H1 (cell line): ENCODE measurements around the gene MST1R. TPM values are rescaled to one million over a fixed set of nuclear protein-coding genes. Genes with fewer than 3 reads are reported as not detected.

Source experiments
- CTCF ChIA-PET: fragments of 300-600 bp; sonication (Branson Sonifier 250); formaldehyde crosslinking; loops from one replicate; lab custom pipeline; 2021; ENCODE audit not compliant: partially characterized antibody; lab: Charles Lee
- POLR2A ChIA-PET: fragments of 300-600 bp; sonication (Branson Sonifier 250); formaldehyde crosslinking; loops from one replicate; lab custom pipeline; 2021; ENCODE audit warnings: inconsistent platforms; ENCODE audit not compliant: partially characterized antibody; lab: Charles Lee
- DNase-seq, 2 experiments: peaks; one replicate each; pipeline versions ENCODE4 v3.0.0 to v3.0.0-alpha.2; 2010 to 2022; ENCODE audit warnings: low spot score in 2 of 2, low read depth in 1 of 2, mixed read lengths in 1 of 2
- FAIRE-seq: peaks from 2 replicates; lab custom pipeline; 2011; peaks lifted over from hg19 to GRCh38; lab: Jason Lieb, UNC
- H2AFZ ChIP-seq: 2 replicates; pipeline ENCODE4 v1.8.1; 2012; ENCODE audit warnings: low read length, inconsistent platforms
- H2AK5ac ChIP-seq: 2 replicates; pipeline ENCODE4 v1.6.1; 2013; ENCODE audit warnings: low read depth, low read length
- H2BK120ac ChIP-seq: replicated peaks from 2 replicates; pipeline ENCODE3; 2013; ENCODE audit warnings: low read depth, low read length, inconsistent platforms
- H2BK12ac ChIP-seq: 2 replicates; pipeline ENCODE4 v1.6.1; 2013; ENCODE audit warnings: low read depth, low read length
- H2BK15ac ChIP-seq: 2 replicates; pipeline ENCODE4 v1.6.1; 2013; ENCODE audit warnings: low read length
- H2BK20ac ChIP-seq: 2 replicates; pipeline ENCODE4 v1.6.1; 2013; ENCODE audit warnings: low read length
- H2BK5ac ChIP-seq: 2 replicates; pipeline ENCODE4 v1.6.1; 2013; ENCODE audit warnings: low read depth, low read length
- H3K14ac ChIP-seq: 2 replicates; pipeline ENCODE4 v1.6.1; 2013; ENCODE audit warnings: inconsistent platforms; ENCODE audit not compliant: insufficient read length
- H3K18ac ChIP-seq: 2 replicates; pipeline ENCODE4 v1.6.1; 2013; ENCODE audit warnings: low read length; ENCODE audit errors: extremely low read depth
- H3K23ac ChIP-seq: 2 replicates; pipeline ENCODE4 v1.6.1; 2013; ENCODE audit warnings: inconsistent platforms; ENCODE audit not compliant: insufficient read length
- H3K23me2 ChIP-seq: 2 replicates; pipeline ENCODE4 v1.6.1; 2013; ENCODE audit warnings: low read depth, low read length
- H3K27ac ChIP-seq: 2 replicates; pipeline ENCODE4 v1.6.1; 2011; ENCODE audit warnings: low read depth, low read length, inconsistent platforms
- H3K27me3 ChIP-seq, 4 experiments: replicated peaks in 1 of 4; 1 replicate in 1 of 4; 2 replicates in 3 of 4; pipeline versions ENCODE4 v1.6.1 to v1.8.1; 2011 to 2013; ENCODE audit warnings: low read length in 3 of 4, mild to moderate bottlenecking in 3 of 4, inconsistent platforms in 2 of 4, mixed read lengths in 2 of 4, moderate library complexity in 1 of 4; ENCODE audit not compliant: control insufficient read depth in 3 of 4, insufficient read depth in 3 of 4; ENCODE audit errors: extremely low read depth in 1 of 4
- H3K36me3 ChIP-seq, 4 experiments: 2 replicates each; pipeline versions ENCODE4 v1.6.1 to v1.8.1; 2011 to 2013; ENCODE audit warnings: mild to moderate bottlenecking in 4 of 4, low read length in 3 of 4, moderate library complexity in 2 of 4, control low read depth in 1 of 4, inconsistent platforms in 1 of 4; ENCODE audit not compliant: insufficient read depth in 4 of 4, control insufficient read depth in 2 of 4
- H3K4ac ChIP-seq: replicated peaks from 2 replicates; pipeline ENCODE3; 2013; ENCODE audit warnings: low read length, low read depth, mixed read lengths, inconsistent platforms; ENCODE audit not compliant: insufficient read length
- H3K4me1 ChIP-seq, 4 experiments: replicated peaks in 1 of 4; 1 replicate in 1 of 4; 2 replicates in 3 of 4; pipeline versions ENCODE4 v1.6.1 to v1.8.1; 2011 to 2013; ENCODE audit warnings: low read length in 3 of 4, inconsistent platforms in 2 of 4, mixed read lengths in 1 of 4; ENCODE audit not compliant: insufficient read depth in 4 of 4, control insufficient read depth in 3 of 4
- H3K4me2 ChIP-seq, 2 experiments: 2 replicates each; pipeline versions ENCODE4 v1.6.1 to v1.8.1; 2011 to 2013; ENCODE audit warnings: low read depth in 2 of 2, low read length in 2 of 2, control low read depth in 1 of 2, inconsistent platforms in 1 of 2, mild to moderate bottlenecking in 1 of 2; ENCODE audit not compliant: insufficient read depth in 1 of 2
- H3K4me3 ChIP-seq, 4 experiments: fragments of 200-600, 300-600 bp in 1 of 4; sonication (generic), shearing (Covaris generic), sonication (Bioruptor Twin) in 1 of 4; 2 replicates each; pipeline versions ENCODE4 v1.5.1 to v1.8.1; 2011 to 2016; ENCODE audit warnings: low read length in 4 of 4, low read depth in 3 of 4, control low read depth in 2 of 4, inconsistent platforms in 2 of 4, mild to moderate bottlenecking in 2 of 4, mixed read lengths in 1 of 4, moderate library complexity in 1 of 4; ENCODE audit not compliant: insufficient read depth in 2 of 4; ENCODE audit errors: extremely low read depth in 1 of 4
- H3K56ac ChIP-seq: replicated peaks from 2 replicates; pipeline ENCODE3; 2013; ENCODE audit warnings: low read depth, mild to moderate bottlenecking, mixed read lengths, low read length, inconsistent platforms; ENCODE audit not compliant: insufficient read length
- H3K79me1 ChIP-seq: 2 replicates; pipeline ENCODE4 v1.6.1; 2013; ENCODE audit warnings: low read depth, low read length, control low read depth
- H3K79me2 ChIP-seq, 2 experiments: 2 replicates each; pipeline versions ENCODE4 v1.6.1 to v1.8.1; 2012 to 2013; ENCODE audit warnings: low read length in 2 of 2, mild to moderate bottlenecking in 2 of 2, inconsistent platforms in 1 of 2; ENCODE audit not compliant: insufficient read depth in 2 of 2, control insufficient read depth in 1 of 2
- H3K9ac ChIP-seq, 4 experiments: replicated peaks in 1 of 4; 1 replicate in 1 of 4; 2 replicates in 3 of 4; pipeline versions ENCODE4 v1.6.1 to v1.8.1; 2011 to 2013; ENCODE audit warnings: low read depth in 3 of 4, low read length in 3 of 4, control low read depth in 2 of 4, mild to moderate bottlenecking in 2 of 4, moderate library complexity in 2 of 4, inconsistent platforms in 1 of 4; ENCODE audit errors: extremely low read depth in 1 of 4
- H3K9me3 ChIP-seq, 2 experiments: 2 replicates each; pipeline versions ENCODE4 v1.6.1 to v1.8.1; 2012 to 2013; ENCODE audit warnings: mild to moderate bottlenecking in 2 of 2, moderate library complexity in 2 of 2, control low read depth in 1 of 2, inconsistent platforms in 1 of 2, low read depth in 1 of 2, low read length in 1 of 2, mixed read lengths in 1 of 2; ENCODE audit not compliant: insufficient read depth in 2 of 2
- H4K20me1 ChIP-seq, 2 experiments: replicated peaks in 1 of 2; 2 replicates each; pipeline versions ENCODE3 to v1.8.1; 2011 to 2013; ENCODE audit warnings: inconsistent platforms in 2 of 2, low read length in 2 of 2, mild to moderate bottlenecking in 1 of 2; ENCODE audit not compliant: insufficient read depth in 2 of 2, control insufficient read depth in 1 of 2
- H4K5ac ChIP-seq: 2 replicates; pipeline ENCODE4 v1.6.1; 2013; ENCODE audit warnings: low read length, low read depth, mixed read lengths, inconsistent platforms; ENCODE audit not compliant: insufficient read length
- H4K8ac ChIP-seq: 2 replicates; pipeline ENCODE4 v1.8.0; 2013; ENCODE audit warnings: mild to moderate bottlenecking, moderate library complexity, low read length, inconsistent platforms; ENCODE audit not compliant: insufficient read depth; ENCODE audit errors: extremely low read depth
- H4K91ac ChIP-seq: replicated peaks from 2 replicates; pipeline ENCODE3; 2013; ENCODE audit warnings: low read length, mixed read lengths, inconsistent platforms; ENCODE audit not compliant: insufficient read length
- CHD2 ChIP-seq: IDR thresholded peaks from 2 replicates; pipeline ENCODE4 v1.6.1; 2012; ENCODE audit warnings: low read length, improper control_type of control experiment
- KDM1A ChIP-seq: fragments of 200-600, 300-600 bp; sonication (generic); IDR thresholded peaks from 2 replicates; pipeline ENCODE4 v1.7.1; 2016; ENCODE audit warnings: mild to moderate bottlenecking, low read length, borderline replicate concordance
- WGBS, 2 experiments: shearing (Covaris generic) in 1 of 2; methylation state at CpG; one replicate each; pipeline versions ENCODE4 v1.1.6 to v1.1.7; 2013 to 2015; ENCODE audit warnings: low lambda C conversion rate in 2 of 2, mixed read lengths in 2 of 2, inconsistent platforms in 1 of 2, low coverage in 1 of 2, missing lambda C conversion rate in 1 of 2; ENCODE audit not compliant: insufficient replicate concordance in 2 of 2, insufficient coverage in 1 of 2, insufficient read length in 1 of 2; ENCODE audit errors: extremely low coverage in 1 of 2, missing lambda C conversion rate in 1 of 2; 5-methylcytosine and 5-hydroxymethylcytosine counted together
- polyA plus RNA-seq, 7 experiments: library from polyadenylated mRNA; depleted of rRNA in 3 of 7; stranded (reverse) in 5 of 7; unstranded in 2 of 7; fragments of >200 nt in 5 of 7; fragments of 200-250 nt in 2 of 7; gene quantifications; 1 replicate in 5 of 7; 2 replicates in 1 of 7; 4 replicates in 1 of 7; pipeline versions ENCODE4 v1.2.1 to v1.2.3, GENCODE V29; 2011 to 2013; ENCODE audit warnings: missing spikeins in 2 of 7, mixed read lengths in 2 of 7
- total RNA-seq: library from RNA; stranded (reverse); fragmentation: NEBNext Ultra II Directional; extraction: Animal tissue kit (Norgen Biotek cat#: 25700); gene quantifications from 2 replicates; pipeline ENCODE4 v1.2.1, GENCODE V29; 2021

The MST1R gene
- total and polyA plus RNA-seq, 2 of the 8 experiments (the other 6 are each of a cell fraction or from before 2014, with no cell fraction given): 4.8 to 7.6 TPM

DNA sequence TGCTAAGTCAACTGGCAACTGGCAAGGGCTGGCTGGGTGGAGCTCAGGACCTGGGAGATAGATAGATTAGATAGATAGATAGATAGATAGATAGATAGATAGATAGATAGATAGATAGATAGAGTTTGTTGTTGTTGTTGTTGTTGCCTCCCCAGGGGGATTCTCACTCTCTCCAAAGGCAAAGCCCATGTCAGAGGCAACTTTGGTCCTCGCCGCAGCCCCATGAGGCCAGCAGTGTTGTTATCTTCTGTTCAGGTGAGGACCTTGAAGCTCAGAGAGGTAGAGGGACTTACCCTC is 7.4 kb upstream of the MST1R start:
- no peak overlapping the region for H4K91ac ChIP-seq
- no peaks in the 10 kb centered on the region for H3K9me3 ChIP-seq
- no peak overlapping the region for H4K5ac ChIP-seq
- no peak overlapping the region for H3K23ac ChIP-seq
- 0 out of 2 replicates have a peak overlapping the region, but pooled peaks have one; percentile 20 for H2AK5ac ChIP-seq
- H4K20me1 ChIP-seq: peaks cover 0 to 7% of the 10 kb centered on the region in 2 experiments
- no peaks in the 10 kb centered on the region for H3K79me1 ChIP-seq
- H2BK120ac ChIP-seq: no peak overlapping the region
- peak overlapping the region; percentile 56 to 89 for H3K4me2 ChIP-seq
- peaks cover 5 to 32% (median 19%) of the 10 kb centered on the region in 4 experiments for H3K4me1 ChIP-seq
- no peak overlapping the region for H3K18ac ChIP-seq
- 0 out of 2 replicates have a peak, but pooled peaks have one; percentile 41 for TF ChIP-seq KDM1A
- TF ChIP-seq CHD2: no peak
- TF ChIP-seq, all 59 proteins: peak for 1
- Histone ChIP-seq H3K56ac (no peak overlapping the region), H4K8ac (no peak overlapping the region), H3K36me3 (no peaks in the 10 kb centered on the region), H2BK20ac (no peak overlapping the region), H3K23me2 (peaks cover 8% of the 10 kb centered on the region; the same call in 1 of the 2 replicates), H3K4me3 (peak overlapping the region in 3 of 4 experiments; percentile 49 to 57 (median 57); a peak in 6 of 8 replicates), H3K14ac (no peak overlapping the region), H3K27me3 (peaks cover 0 to 18% (median 14%) of the 10 kb centered on the region in 4 experiments; a peak in 5 of 7 replicates), H2AFZ (no peak overlapping the region), H3K9ac (no peak overlapping the region), H2BK15ac (no peak overlapping the region; the same call in 1 of the 2 replicates), H2BK12ac (no peak overlapping the region), H2BK5ac (no peak overlapping the region), H3K4ac (no peak overlapping the region), H3K27ac (no peak overlapping the region), H3K79me2 (no peaks in the 10 kb centered on the region)
- FAIRE-seq (no peak), DNase-seq (no peak)
- ChIA-PET POLR2A (interaction anchor here (0.7 to 1.6 kb wide), 7 partner anchors 10 to 110 kb away, joined by 3 to 7 read pairs (median 4); partner anchors contain the start of genes MON1A, RBM6 and TRAIP), CTCF (interaction anchor here (0.6 to 16.1 kb wide), 23 partner anchors 7 to 234 kb away, joined by 3 to 306 read pairs (median 4); partner anchors contain the start of genes IP6K1, MON1A, RBM6 and TRAIP)
- WGBS, 2 experiments: 92% methylated on average over 2 of the region's 2 CpGs; no CpG with 5 or more reads in 1 of the 2 experiments
